Stimulated activated CD4-positive, alpha-beta T cell treated with anti-CD3 and anti-CD28 coated beads, Interleukin-1b, Interleukin-23, amount 100 ng/mL, for 4 hours (primary cell): ENCODE measurements around the gene GPR180.

Experiments
- DNase-seq, 2 donors: peaks; one replicate each; pipeline ENCODE4 v3.0.0-alpha.2; 2020; ENCODE audit warnings: low read depth in 2 of 2

GPR180 gene

GRCh38 chr13:94656176-94656575 lies 54.5 kb downstream of the GPR180 start:
- no peak for DNase-seq

DNA sequence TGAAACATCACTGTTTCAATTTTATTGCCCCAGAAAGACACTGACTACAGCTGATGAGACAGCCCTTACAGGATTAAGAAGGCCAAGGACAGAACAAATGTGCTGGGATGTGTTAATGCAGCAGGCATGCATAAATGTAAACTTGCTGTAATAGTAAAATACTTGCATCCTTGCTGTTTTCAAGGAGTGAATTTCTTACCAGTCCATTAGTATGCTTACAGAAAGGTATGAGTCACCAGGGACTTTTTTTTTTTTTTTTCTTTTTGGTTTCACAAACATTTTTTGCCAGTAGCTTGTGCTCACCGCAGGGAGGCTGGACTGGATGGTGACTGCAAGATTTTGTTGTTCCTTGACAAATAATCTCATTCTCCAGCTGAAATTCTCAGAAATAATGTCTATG lies 55.1 kb downstream of the GPR180 start:
- DNase-seq: no peak

DNA sequence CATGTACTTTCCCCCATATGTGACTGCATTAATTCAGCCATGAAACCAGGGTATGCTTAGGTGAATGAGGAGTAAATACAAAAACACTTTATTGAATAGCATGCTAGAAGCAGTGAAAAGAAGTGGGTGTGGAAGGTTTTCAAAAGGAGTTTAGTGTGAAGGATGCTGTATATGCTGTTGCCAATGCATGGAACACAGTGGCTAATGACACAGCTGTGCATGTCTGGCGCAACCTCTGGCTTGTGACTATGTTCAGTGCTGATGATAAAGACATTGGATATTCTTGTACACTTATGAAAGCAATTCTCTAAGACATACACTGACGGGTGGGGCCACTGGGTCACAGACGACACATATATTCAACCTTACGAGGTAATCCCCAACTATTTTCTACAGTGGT lies 55.5 kb downstream of the GPR180 start:
- no peak for DNase-seq

DNA sequence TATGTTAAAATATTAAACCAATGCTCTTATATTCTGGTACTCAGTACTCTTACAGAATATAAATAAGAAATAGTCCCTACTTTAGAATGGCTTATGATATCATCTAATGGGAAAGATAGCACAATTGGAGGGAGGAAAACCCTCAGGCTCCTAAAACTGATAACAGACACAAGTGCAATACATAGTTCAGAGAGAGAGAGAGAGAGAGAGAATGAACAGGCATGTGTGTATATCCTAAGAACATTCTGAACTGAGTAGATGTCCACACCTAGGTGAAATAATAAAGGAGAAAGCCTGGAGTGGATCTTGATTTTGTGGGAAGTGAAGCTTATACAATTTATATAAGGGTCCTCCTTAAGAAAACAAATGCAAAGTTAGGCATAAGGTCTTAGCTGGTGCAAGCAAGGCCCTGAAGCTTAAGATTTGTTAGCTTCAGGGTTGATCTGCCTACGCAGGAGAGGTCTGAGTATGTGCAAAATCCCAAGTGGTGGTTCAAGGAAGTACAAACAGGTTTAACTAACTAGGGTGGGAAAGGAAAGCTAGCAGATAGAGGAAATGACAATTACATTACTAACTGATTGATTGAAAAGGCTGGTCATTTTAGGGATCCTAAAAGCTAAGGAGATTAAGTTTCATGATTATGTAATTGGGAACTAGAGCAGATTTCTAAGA lies 57.4 kb downstream of the GPR180 start:
- DNase-seq: no peak

DNA sequence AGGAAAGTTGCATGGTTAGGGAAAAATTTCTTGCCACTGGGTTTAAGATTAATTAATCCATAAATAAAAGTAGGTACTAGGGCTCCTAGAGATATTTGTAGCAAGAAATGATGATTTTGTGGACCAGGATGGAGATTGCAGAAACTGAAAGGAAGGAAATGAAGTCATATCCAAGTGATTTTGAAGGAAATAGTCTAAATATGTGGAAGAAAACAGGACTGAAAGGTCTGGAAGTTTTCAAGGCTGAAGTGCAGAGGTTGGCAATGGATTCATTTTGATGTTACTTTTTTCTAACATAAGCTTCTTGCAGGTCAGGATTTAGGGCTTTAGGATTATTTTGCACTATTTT lies 57.9 kb downstream of the GPR180 start:
- no peak for DNase-seq

GRCh38 chr13:94660695-94661326 lies 59.2 kb downstream of the GPR180 start:
- DNase-seq: no peak

DNA sequence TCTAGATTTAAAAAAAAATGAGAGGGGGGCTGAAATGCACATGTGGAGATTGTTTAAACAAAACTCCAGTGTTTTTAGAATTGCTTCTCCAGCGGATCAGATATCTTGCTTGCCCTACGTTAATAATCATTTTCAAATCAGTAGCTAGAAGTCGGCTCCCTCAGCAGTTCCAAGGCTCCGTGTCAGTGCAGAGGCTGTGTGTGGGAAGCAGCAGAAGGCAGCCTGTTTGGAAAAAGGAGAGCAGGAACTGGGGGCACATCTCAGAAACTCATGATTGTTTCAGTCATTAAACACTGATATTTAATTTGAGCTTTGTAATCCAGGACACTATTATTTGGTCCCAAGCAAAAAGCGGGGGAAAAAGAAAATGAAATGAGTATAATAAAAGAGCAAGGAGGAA lies 59.7 kb downstream of the GPR180 start:
- no peak for DNase-seq

GRCh38 chr13:94662274-94662945 lies 60.8 kb downstream of the GPR180 start:
- DNase-seq: no peak

DNA sequence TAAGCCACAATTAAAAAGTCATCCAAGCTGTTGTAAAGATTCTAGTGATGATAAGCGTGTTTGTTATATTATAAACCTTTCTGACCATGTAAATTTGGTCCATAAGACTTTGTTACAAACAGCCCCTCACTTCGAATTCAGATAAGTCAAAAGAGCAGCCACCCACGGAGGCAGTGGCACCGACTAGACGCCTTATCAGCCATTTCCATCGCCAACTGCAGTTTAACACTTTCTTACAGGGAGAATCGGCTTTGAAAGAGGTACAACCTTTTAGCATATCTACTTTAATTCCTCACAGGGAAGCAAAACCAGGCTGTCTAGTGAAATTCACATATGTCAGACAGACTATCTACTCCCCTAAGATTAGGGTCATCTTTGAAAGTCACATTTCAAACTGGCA lies 63.2 kb downstream of the GPR180 start:
- DNase-seq: no peak

DNA sequence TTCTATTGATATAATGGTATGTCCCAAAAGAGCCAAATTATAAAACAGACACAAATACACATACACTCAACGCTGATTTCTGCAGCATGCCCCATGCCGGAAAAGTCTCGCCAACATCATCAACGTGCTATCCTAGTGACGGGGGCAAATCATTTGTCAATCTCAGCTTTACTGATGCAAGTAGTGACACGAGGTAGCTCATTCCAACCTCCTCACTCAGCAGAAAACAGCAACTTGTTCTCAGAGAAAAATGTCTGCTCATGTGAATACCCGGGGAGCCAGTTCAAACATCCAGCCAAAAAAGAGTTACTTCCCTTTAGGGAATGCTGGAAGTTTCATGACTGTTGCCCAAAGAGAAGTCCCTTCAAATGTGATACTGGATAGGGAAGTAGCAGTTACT lies 64.4 kb downstream of the GPR180 start:
- DNase-seq: no peak

DNA sequence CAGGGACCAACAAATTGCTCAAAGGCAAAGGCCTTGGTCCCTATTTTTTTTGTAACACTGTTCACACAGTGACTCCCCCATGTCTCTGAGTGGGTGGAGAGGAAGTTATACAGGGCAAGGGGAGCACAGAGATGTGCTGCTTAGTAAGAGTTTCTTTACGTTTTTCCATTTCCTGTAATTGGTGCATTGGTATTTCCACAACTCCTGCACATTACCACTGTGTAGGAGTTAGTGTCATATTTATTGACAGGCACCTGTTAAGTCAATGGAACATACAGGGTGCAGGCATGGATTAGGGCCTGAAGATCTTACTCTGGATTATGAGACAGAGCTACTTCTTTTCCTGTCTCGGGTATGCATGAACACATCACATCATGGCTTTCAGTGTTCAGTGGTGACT lies 65.5 kb downstream of the GPR180 start:
- no peak for DNase-seq

DNA sequence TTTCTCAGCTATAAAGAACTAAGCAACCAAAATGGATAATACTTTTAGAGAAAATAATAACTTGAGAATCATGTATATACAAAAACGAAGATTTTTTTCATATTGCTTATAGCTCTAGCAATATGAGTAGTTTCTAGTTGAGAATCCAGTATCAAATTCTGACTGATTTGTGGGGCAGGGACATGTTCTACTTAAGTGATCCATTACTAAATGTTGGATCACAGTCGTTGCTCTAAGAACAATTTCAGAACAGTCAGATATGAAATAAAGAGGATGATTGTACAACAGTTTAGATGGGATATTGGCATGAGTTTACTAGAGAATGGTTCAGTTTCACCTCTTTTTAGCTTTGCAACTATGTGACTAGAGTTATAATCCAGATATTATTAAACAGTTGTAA lies 70.7 kb downstream of the GPR180 start:
- DNase-seq: no peak

DNA sequence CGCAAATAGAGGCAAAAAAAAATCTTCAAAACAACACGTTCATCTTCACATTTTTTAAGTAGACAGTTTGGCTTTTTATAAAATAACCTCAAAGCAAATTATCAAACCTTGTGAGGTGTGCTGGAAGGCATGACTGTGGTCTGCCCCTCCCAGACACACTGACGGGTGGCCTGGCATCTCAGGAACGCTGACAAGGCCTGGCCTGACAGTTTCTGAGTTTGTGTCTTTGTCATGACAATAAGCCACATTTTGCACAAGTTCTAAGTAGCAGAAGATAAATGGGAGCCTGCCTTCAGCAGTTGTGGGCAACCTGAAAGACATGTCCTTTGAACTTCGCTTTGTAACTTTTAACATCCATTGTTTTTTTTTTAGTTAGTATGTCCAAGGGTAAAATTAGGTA lies 72.2 kb downstream of the GPR180 start:
- DNase-seq: no peak

- peak; percentile 37 to 38 for DNase-seq
Measured at GRCh38 chr13:94674609-94675348, 73.1 kb downstream of the GPR180 start.

DNA sequence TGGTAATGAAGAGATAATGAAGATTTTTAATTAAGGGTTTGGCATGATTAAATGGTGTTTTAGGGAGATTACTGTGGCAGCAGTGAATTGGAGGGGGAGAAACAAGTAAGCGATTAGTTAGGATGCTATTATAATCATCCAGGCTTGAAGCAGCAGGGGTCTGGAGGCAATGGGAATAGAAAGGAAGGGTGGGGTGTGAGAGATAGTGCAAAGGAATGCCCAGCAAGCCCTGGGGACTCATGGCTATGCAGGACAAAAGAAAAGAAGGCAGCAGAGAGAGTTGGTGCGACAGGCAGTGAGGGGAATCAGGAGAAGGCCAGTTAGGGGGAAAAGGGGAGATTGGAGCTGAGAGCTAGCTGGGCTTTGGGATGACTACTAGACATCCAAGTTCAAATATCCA lies 76.1 kb downstream of the GPR180 start:
- no peak for DNase-seq

DNA sequence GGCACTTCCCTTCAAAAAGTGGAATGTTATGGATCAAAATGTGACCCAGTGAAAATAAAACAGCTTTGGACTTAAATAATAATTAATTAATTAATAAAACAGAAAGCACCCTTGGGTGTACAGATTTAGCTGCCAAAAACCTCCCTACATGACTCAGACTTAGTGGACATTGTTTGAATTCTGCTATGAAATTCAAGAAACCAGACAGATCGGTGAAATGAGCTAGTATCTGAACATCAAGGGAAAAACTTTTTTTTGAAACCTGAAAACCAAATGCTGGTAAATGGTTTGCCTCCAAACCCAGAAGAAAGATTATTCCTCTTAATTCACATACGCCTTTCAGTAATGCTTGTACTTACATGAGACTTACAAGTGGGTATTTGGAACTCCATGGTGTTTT lies 77.2 kb downstream of the GPR180 start:
- no peak for DNase-seq

- no peak for DNase-seq
Measured at GRCh38 chr13:94679614-94680013, 78.0 kb downstream of the GPR180 start.

DNA sequence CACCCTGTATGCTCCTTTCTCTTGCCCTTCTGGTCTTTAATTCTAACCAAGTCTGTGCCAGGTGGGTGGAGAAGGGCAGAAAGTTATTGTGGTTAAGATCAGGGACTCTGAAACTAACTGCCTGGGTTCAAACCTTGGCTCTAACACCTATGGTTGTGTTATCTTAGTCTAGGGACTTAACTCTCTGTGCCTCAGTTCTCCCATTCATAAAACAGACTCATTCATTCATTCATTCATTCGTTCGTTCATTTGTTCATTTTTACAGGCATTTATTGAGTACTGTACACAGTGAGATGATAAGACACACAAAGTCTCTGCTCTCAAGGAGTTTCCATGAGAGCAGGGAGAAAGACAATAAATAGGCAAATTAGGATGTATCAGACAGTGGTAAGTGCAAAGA lies 80.6 kb downstream of the GPR180 start:
- DNase-seq: no peak

- DNase-seq: no peak
Measured at GRCh38 chr13:94683409-94683808, 81.8 kb downstream of the GPR180 start.
